H9 (cell line): ENCODE measurements around the gene PARP1. TPM values are rescaled to one million over a fixed set of nuclear protein-coding genes. Genes with fewer than 3 reads are reported as not detected.

ENCODE experiments used
- DNase-seq: peaks from one replicate; pipeline ENCODE4 v3.0.0-alpha.2; 2017
- H2AFZ ChIP-seq: one replicate; pipeline ENCODE4 v1.6.1; 2013; ENCODE audit warnings: mild to moderate bottlenecking, low read length, control low read depth, moderate library complexity
- H2AK5ac ChIP-seq: 2 replicates; pipeline ENCODE4 v1.6.1; 2013; ENCODE audit warnings: low read length, control low read depth, mixed read lengths; ENCODE audit not compliant: insufficient read length
- H2BK120ac ChIP-seq: one replicate; pipeline ENCODE4 v1.6.1; 2013; ENCODE audit warnings: low read depth, mild to moderate bottlenecking, low read length, control low read depth, inconsistent platforms; ENCODE audit not compliant: poor library complexity, severe bottlenecking
- H2BK12ac ChIP-seq: 2 replicates; pipeline ENCODE4 v1.6.1; 2013; ENCODE audit warnings: low read length, control low read depth, mixed read lengths, low read depth; ENCODE audit not compliant: insufficient read length
- H2BK15ac ChIP-seq: 2 replicates; pipeline ENCODE4 v1.6.1; 2013; ENCODE audit warnings: low read depth, low read length, control low read depth
- H2BK20ac ChIP-seq: one replicate; pipeline ENCODE4 v1.6.1; 2013; ENCODE audit warnings: low read depth, mild to moderate bottlenecking, low read length, control low read depth, inconsistent platforms; ENCODE audit not compliant: poor library complexity, severe bottlenecking
- H2BK5ac ChIP-seq: 2 replicates; pipeline ENCODE4 v1.6.1; 2013; ENCODE audit warnings: low read length, control low read depth, mixed read lengths; ENCODE audit not compliant: insufficient read length
- H3K14ac ChIP-seq: 2 replicates; pipeline ENCODE4 v1.6.1; 2013; ENCODE audit warnings: low read length, control low read depth; ENCODE audit not compliant: insufficient read depth
- H3K18ac ChIP-seq: 2 replicates; pipeline ENCODE4 v1.6.1; 2013; ENCODE audit warnings: low read depth, mild to moderate bottlenecking, mixed read lengths, low read length, control low read depth; ENCODE audit not compliant: insufficient read length
- H3K23ac ChIP-seq: 2 replicates; pipeline ENCODE4 v1.6.1; 2013; ENCODE audit warnings: low read length, control low read depth, mixed read lengths, low read depth; ENCODE audit not compliant: insufficient read length
- H3K23me2 ChIP-seq: 2 replicates; pipeline ENCODE4 v1.6.1; 2013; ENCODE audit warnings: low read depth, mild to moderate bottlenecking, mixed read lengths, low read length, control low read depth; ENCODE audit not compliant: insufficient read length, poor library complexity, severe bottlenecking
- H3K27ac ChIP-seq: 2 replicates; pipeline ENCODE4 v1.5.1; 2013; ENCODE audit warnings: low read length, control low read depth, mixed read lengths, low read depth; ENCODE audit not compliant: insufficient read length
- H3K27me3 ChIP-seq: 2 replicates; pipeline ENCODE4 v1.6.1; 2013; ENCODE audit warnings: low read length, control low read depth, inconsistent platforms; ENCODE audit not compliant: insufficient read depth
- H3K4ac ChIP-seq: 2 replicates; pipeline ENCODE4 v1.6.1; 2013; ENCODE audit warnings: low read depth, mild to moderate bottlenecking, control low read depth, inconsistent platforms, low read length, moderate library complexity
- H3K4me1 ChIP-seq: 2 replicates; pipeline ENCODE4 v1.6.1; 2013; ENCODE audit warnings: low read length, control low read depth, inconsistent platforms; ENCODE audit not compliant: insufficient read depth
- H3K4me2 ChIP-seq: 2 replicates; pipeline ENCODE4 v1.6.1; 2013; ENCODE audit warnings: low read length, control low read depth, mixed read lengths; ENCODE audit not compliant: insufficient read length, insufficient read depth
- H3K56ac ChIP-seq: 2 replicates; pipeline ENCODE4 v1.6.1; 2013; ENCODE audit warnings: low read depth, mild to moderate bottlenecking, mixed read lengths, low read length, control low read depth; ENCODE audit not compliant: insufficient read length
- H3K79me1 ChIP-seq: 2 replicates; pipeline ENCODE4 v1.6.1; 2013; ENCODE audit warnings: low read depth, mild to moderate bottlenecking, moderate library complexity, low read length, control low read depth, inconsistent platforms; ENCODE audit not compliant: insufficient read depth, poor library complexity, severe bottlenecking
- H3K79me2 ChIP-seq: 2 replicates; pipeline ENCODE4 v1.6.1; 2013; ENCODE audit warnings: low read length, control low read depth, inconsistent platforms; ENCODE audit not compliant: insufficient read depth
- H3K9ac ChIP-seq: 2 replicates; pipeline ENCODE4 v1.6.1; 2013; ENCODE audit warnings: low read length, control low read depth, mixed read lengths; ENCODE audit not compliant: insufficient read length; ENCODE audit errors: extremely low read depth
- H3K9me3 ChIP-seq: one replicate; pipeline ENCODE4 v1.6.1; 2013; ENCODE audit warnings: low read depth, low read length, inconsistent platforms; ENCODE audit not compliant: control insufficient read depth
- H3T11ph ChIP-seq: one replicate; pipeline ENCODE4 v1.6.1; 2013; ENCODE audit warnings: mild to moderate bottlenecking, low read length, control low read depth, inconsistent platforms
- H4K20me1 ChIP-seq: one replicate; pipeline ENCODE4 v1.6.1; 2013; ENCODE audit not compliant: control insufficient read depth, insufficient read length, insufficient read depth
- H4K5ac ChIP-seq: 2 replicates; pipeline ENCODE4 v1.6.1; 2013; ENCODE audit warnings: low read depth, mild to moderate bottlenecking, mixed read lengths, low read length, control low read depth; ENCODE audit not compliant: insufficient read length
- H4K8ac ChIP-seq: replicated peaks from 2 replicates; pipeline ENCODE4 v1.6.1; 2013; ENCODE audit warnings: low read length, control low read depth, mixed read lengths, low read depth; ENCODE audit not compliant: insufficient read length
- H4K91ac ChIP-seq: 2 replicates; pipeline ENCODE4 v1.6.1; 2013; ENCODE audit warnings: low read depth, mild to moderate bottlenecking, moderate library complexity, mixed read lengths, low read length, control low read depth; ENCODE audit not compliant: insufficient read length
- H3K27ac Mint-ChIP-seq, 3 experiments: 2 replicates in 2 of 3; 3 replicates in 1 of 3; pipeline ENCODE4 v1.8.0; 2020 to 2021; ENCODE audit warnings: mixed read lengths in 3 of 3, mild to moderate bottlenecking in 1 of 3, moderate library complexity in 1 of 3
- H3K27me3 Mint-ChIP-seq: 2 replicates; pipeline ENCODE4 v1.8.0; 2021; ENCODE audit warnings: low read depth, mild to moderate bottlenecking, moderate library complexity, mixed read lengths
- H3K36me3 Mint-ChIP-seq, 3 experiments: 2 replicates in 2 of 3; 3 replicates in 1 of 3; pipeline ENCODE4 v1.8.0; 2020 to 2021; ENCODE audit warnings: low read depth in 3 of 3, mixed read lengths in 3 of 3; ENCODE audit not compliant: insufficient read depth in 1 of 3
- H3K4me1 Mint-ChIP-seq, 2 experiments: 2 replicates each; pipeline ENCODE4 v1.8.0; 2020; ENCODE audit warnings: mixed read lengths in 2 of 2
- H3K4me3 Mint-ChIP-seq, 2 experiments: 2 replicates in 1 of 2; 3 replicates in 1 of 2; pipeline ENCODE4 v1.8.0; 2020 to 2021; ENCODE audit warnings: mild to moderate bottlenecking in 2 of 2, mixed read lengths in 2 of 2, moderate library complexity in 1 of 2
- H3K9me3 Mint-ChIP-seq, 2 experiments: 2 replicates in 1 of 2; 3 replicates in 1 of 2; pipeline ENCODE4 v1.8.0; 2020; ENCODE audit warnings: mild to moderate bottlenecking in 2 of 2, mixed read lengths in 2 of 2, moderate library complexity in 1 of 2
- WGBS: extraction: QIAGEN DNeasy Blood & Tissue Kit; methylation state at CpG from one replicate; pipeline ENCODE4 v1.1.7; 2013; ENCODE audit warnings: missing lambda C conversion rate, low lambda C conversion rate, mixed read lengths; ENCODE audit not compliant: insufficient read length; ENCODE audit errors: extremely low coverage; 5-methylcytosine and 5-hydroxymethylcytosine counted together
- total RNA-seq: library from RNA; stranded (reverse); gene quantifications from 2 replicates; pipeline ENCODE4 v1.2.1, GENCODE V29; 2021
- TF ChIP-seq, protein P1 (sequence below): fragments of 200-600 bp; sonication (generic); conservative IDR thresholded peaks from 3 replicates; pipeline ENCODE4 v1.8.0; 2021; ENCODE audit warnings: antibody characterized with exemption, mild to moderate bottlenecking

PARP1 gene
- total RNA-seq, 1 experiment from 2014 or later, result 337 TPM

DNA sequence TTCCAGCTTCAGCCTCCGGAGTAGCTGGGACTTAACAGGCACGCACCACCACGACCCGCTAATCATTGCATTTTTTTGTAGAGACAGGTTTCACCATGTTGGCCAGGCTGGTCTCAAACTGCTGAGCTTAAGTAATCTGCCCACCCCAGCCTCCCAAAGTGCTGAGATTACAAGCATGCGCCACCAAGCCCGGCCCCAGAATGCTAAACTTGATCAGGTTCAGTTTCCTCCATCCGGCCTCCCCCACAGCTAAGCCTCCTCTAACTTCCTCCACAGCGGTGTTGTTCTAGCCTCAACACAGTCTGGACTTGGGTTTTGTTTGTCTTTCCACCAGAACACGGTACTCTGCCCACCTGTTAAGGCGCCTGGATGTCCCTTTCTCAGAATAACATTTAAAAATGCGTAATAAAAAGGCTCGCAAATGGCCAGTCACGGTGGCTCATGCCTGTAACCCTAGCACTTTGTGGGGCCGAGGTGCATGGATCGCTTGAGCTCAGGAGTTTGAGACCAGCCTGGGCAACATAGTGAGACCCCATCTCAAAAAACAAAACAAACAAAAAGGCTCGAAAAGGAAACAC is 2.4 kb downstream of the PARP1 start:
- Histone ChIP-seq H2AK5ac (no peak overlapping the region), H3K79me1 (peaks cover 7% of the 10 kb centered on the region), H3K23ac (no peak overlapping the region), H3K9me3 (no peaks in the 10 kb centered on the region), H3K4me2 (peak overlapping the region; percentile 100), H2BK20ac (no peak overlapping the region), H2BK12ac (no peak overlapping the region), H3K79me2 (peaks cover 44% of the 10 kb centered on the region; the same call in 1 of the 2 replicates), H2BK120ac (no peak overlapping the region), H2AFZ (no peak overlapping the region), H3K23me2 (peaks cover 14% of the 10 kb centered on the region), H4K20me1 (peaks cover 2% of the 10 kb centered on the region), H3K27ac (peak overlapping the region; percentile 75), H2BK15ac (no peak overlapping the region), H3K18ac (no peak overlapping the region), H3K4ac (no peak overlapping the region), H3K56ac (no peak overlapping the region), H4K91ac (no peak overlapping the region), H3T11ph (no peak overlapping the region), H3K14ac (no peak overlapping the region), H4K8ac (no peak overlapping the region), H3K27me3 (no peaks in the 10 kb centered on the region), H3K9ac (no peak overlapping the region), H3K4me1 (peaks cover 17% of the 10 kb centered on the region), H2BK5ac (no peak overlapping the region), H4K5ac (no peak overlapping the region)
- WGBS, result no CpG with 5 or more reads among the region's 16 CpGs
- Mint-ChIP-seq H3K4me1 (peaks cover 56 to 60% of the 10 kb centered on the region in 2 experiments), H3K9me3 (no peaks in the 10 kb centered on the region), H3K36me3 (peaks cover 18 to 23% (median 22%) of the 10 kb centered on the region in 3 experiments; a peak in 6 of 7 replicates), H3K4me3 (peak overlapping the region; percentile 96 to 98), H3K27ac (peak overlapping the region; percentile 98 to 99 (median 98)), H3K27me3 (no peaks in the 10 kb centered on the region)
- TF ChIP-seq, protein P1, sequence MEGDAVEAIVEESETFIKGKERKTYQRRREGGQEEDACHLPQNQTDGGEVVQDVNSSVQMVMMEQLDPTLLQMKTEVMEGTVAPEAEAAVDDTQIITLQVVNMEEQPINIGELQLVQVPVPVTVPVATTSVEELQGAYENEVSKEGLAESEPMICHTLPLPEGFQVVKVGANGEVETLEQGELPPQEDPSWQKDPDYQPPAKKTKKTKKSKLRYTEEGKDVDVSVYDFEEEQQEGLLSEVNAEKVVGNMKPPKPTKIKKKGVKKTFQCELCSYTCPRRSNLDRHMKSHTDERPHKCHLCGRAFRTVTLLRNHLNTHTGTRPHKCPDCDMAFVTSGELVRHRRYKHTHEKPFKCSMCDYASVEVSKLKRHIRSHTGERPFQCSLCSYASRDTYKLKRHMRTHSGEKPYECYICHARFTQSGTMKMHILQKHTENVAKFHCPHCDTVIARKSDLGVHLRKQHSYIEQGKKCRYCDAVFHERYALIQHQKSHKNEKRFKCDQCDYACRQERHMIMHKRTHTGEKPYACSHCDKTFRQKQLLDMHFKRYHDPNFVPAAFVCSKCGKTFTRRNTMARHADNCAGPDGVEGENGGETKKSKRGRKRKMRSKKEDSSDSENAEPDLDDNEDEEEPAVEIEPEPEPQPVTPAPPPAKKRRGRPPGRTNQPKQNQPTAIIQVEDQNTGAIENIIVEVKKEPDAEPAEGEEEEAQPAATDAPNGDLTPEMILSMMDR, result no peak
- DNase-seq, result peak; percentile 68
